CD4-positive, alpha-beta T cell (primary cell): ENCODE results near the gene MSMP. TPM values are rescaled to one million over a fixed set of nuclear protein-coding genes. Genes with fewer than 3 reads are reported as not detected.

ENCODE experiments used
- ATAC-seq: fragments of 200-7000 bp; cut with Tn5 transposase; one replicate; pipeline ENCODE4 v1.10.0; 2022; ENCODE audit warnings: mild to moderate bottlenecking; ENCODE audit not compliant: poor library complexity
- CTCF ChIA-PET: fragments of 350-600 bp; sonication (Branson Sonifier 250); formaldehyde crosslinking; loops from one replicate; lab custom pipeline; 2021; ENCODE audit warnings: antibody characterized with exemption, inconsistent platforms; lab: Charles Lee
- POLR2A ChIA-PET: fragments of 350-600 bp; sonication (Branson Sonifier 250); formaldehyde crosslinking; loops from one replicate; lab custom pipeline; 2021; ENCODE audit warnings: antibody characterized with exemption, inconsistent platforms; lab: Charles Lee
- DNase-seq, 14 experiments: peaks; one replicate each; pipeline ENCODE4 v3.0.0-alpha.2; 2013 to 2020; ENCODE audit warnings: mixed read lengths in 2 of 14
- H3K27ac ChIP-seq, 2 donors: one replicate each; pipeline versions ENCODE4 v1.5.1 to v1.7.0; 2013; ENCODE audit warnings: low read length in 2 of 2, low read depth in 1 of 2, mild to moderate bottlenecking in 1 of 2
- H3K27me3 ChIP-seq, 2 experiments: 1 replicate in 1 of 2; 2 replicates in 1 of 2; pipeline versions ENCODE4 v1.6.1 to v1.7.0; 2013; ENCODE audit warnings: low read length in 2 of 2, control low read depth in 1 of 2, mild to moderate bottlenecking in 1 of 2, moderate library complexity in 1 of 2; ENCODE audit not compliant: insufficient read depth in 2 of 2, control insufficient read depth in 1 of 2
- H3K36me3 ChIP-seq: one replicate; pipeline ENCODE4 v1.6.1; 2013; ENCODE audit warnings: low read length, control low read depth; ENCODE audit not compliant: insufficient read depth
- H3K4me1 ChIP-seq: one replicate; pipeline ENCODE4 v1.6.1; 2013; ENCODE audit warnings: low read length, control low read depth; ENCODE audit not compliant: insufficient read depth
- H3K4me3 ChIP-seq: one replicate; pipeline ENCODE4 v1.5.1; 2013; ENCODE audit warnings: mild to moderate bottlenecking, low read length, moderate library complexity
- H3K9me3 ChIP-seq, 2 experiments: 1 replicate in 1 of 2; 2 replicates in 1 of 2; pipeline versions ENCODE4 v1.6.1 to v1.7.0; 2013; ENCODE audit warnings: low read length in 2 of 2, mild to moderate bottlenecking in 2 of 2, control low read depth in 1 of 2, moderate library complexity in 1 of 2; ENCODE audit not compliant: control insufficient read depth in 1 of 2, insufficient read depth in 1 of 2
- H3K27ac Mint-ChIP-seq: one replicate; pipeline ENCODE4 v1.8.0; 2020; ENCODE audit warnings: mixed read lengths
- H3K27me3 Mint-ChIP-seq: one replicate; pipeline ENCODE4 v1.8.0; 2021; ENCODE audit warnings: mixed read lengths
- H3K36me3 Mint-ChIP-seq: one replicate; pipeline ENCODE4 v1.8.0; 2021; ENCODE audit warnings: low read depth, mixed read lengths
- H3K4me1 Mint-ChIP-seq: one replicate; pipeline ENCODE4 v1.8.0; 2021; ENCODE audit warnings: low read depth, mixed read lengths
- H3K4me3 Mint-ChIP-seq: one replicate; pipeline ENCODE4 v1.8.0; 2020; ENCODE audit warnings: mild to moderate bottlenecking, mixed read lengths
- H3K9me3 Mint-ChIP-seq: one replicate; pipeline ENCODE4 v1.8.0; 2020; ENCODE audit warnings: mixed read lengths
- CTCF ChIP-seq: fragments of 200-600 bp; IDR thresholded peaks from one replicate; pipeline ENCODE4 v1.8.0; 2022; ENCODE audit warnings: antibody characterized with exemption, mild to moderate bottlenecking
- intact Hi-C, 2 experiments: fragments of 100-400 bp; cut with DNase I in 1 of 2; cut with micrococcal nuclease in 1 of 2; formaldehyde crosslinking; loops; one replicate each; pipeline versions ENCODE4 v1.15.1 to v1.9.0; 2023 to 2025; cut with DNase I, micrococcal nuclease
- polyA plus RNA-seq, 2 donors: library from polyadenylated mRNA; unstranded; fragments of 120-200 nt; gene quantifications; one replicate each; pipeline ENCODE4 v1.2.1, GENCODE V29; 2013
- total RNA-seq, 174 experiments: library from RNA in 2 of 174; stranded (reverse) in 2 of 174; gene quantifications; one replicate each; pipeline ENCODE4 v1.2.3 and lab custom pipeline; 2021 to 2026

The MSMP gene, protein sequence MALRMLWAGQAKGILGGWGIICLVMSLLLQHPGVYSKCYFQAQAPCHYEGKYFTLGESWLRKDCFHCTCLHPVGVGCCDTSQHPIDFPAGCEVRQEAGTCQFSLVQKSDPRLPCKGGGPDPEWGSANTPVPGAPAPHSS
- total RNA-seq (not detected), total RNA-seq (lab: John Stamatoyannopoulos, UW) (0 to 0.39 (median 0.05) reads per million in 172 experiments)
- 0.59 TPM for polyA plus RNA-seq (2013, experiment 1 of 2)
- 0.26 TPM for polyA plus RNA-seq (2013, experiment 2 of 2)

DNA sequence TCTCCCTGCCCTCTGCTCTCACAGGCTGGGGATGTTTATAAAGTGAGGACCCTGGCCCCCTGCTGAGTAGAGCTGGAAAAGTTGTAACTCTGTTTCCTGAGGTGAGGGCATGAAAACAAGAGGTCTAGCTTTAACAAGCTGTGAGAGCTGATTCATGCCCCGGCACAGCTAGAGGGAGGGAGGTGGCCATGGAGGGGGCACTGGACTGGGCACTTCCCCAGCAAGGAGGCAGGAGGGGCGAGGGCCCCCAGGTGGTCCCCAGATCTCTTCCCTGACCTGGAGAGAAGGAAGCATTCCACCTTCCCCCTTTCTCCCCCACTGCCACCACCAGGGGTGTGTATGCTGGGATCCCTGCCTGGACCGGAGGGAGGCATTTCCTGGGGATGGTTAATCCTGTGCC is at the start of gene MSMP:
Gene MSMP (minus strand): TSS at position 13 of the 400 bp plus-strand sequence. CDS start 147 bp downstream, outside the sequence.
- intact Hi-C loops, result no loop called here
- POLR2A ChIA-PET, result no interaction called here
- peaks cover 50% of the 10 kb centered on the region for H3K4me1 Mint-ChIP-seq

DNA sequence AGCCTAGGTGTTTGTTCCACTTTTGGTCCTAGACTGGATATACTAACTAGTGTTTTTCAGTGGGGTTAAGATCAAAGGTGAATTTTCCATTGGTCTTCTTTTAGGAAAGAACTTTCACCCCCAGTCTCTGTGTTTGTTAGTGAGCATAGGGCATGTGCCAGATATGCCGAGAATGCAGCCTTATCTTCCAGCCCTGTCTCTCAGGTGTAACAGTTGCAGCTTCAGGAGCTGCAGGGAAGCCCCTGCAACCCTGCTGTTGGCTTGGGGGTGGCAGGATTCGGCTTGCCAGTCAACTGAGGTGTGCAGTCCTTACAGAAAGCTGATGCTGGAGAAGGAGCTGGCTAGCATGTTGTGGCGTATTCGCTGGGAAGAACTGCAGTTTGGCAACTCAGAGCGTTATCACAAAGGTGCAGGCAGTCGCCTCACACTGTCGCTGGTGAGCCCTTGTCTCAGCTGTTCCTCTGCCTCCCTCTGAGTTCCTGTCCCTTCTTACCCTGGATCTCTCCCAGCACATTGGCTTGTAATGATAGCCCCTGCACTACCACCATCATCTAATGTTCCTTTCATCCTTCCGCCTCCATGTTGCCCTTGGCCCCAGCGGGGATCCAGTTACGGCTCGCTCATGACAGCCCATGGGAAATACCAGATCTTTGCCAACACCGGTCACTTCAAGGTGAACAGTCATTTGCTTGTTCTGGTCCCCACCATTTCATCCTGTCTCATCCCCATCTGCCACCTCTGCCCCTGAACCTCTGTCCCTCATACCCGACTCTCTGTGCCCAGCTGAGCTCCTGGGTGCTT is 47.5 kb upstream of the MSMP start:
- CTCF ChIA-PET, result no interaction called here

More for the DNA sequence above, at the start of gene MSMP:
- Mint-ChIP-seq H3K27me3 (no peaks in the 10 kb centered on the region), H3K27ac (peak within 1 kb of the TSS; percentile 81), H3K36me3 (peaks cover 55% of the 10 kb centered on the region), H3K9me3 (no peaks in the 10 kb centered on the region), H3K4me3 (peak within 1 kb of the TSS; percentile 68)
- Histone ChIP-seq H3K4me3 (no peak within 1 kb of the TSS), H3K27me3 (no peaks in the 10 kb centered on the region), H3K36me3 (peaks cover 43% of the 10 kb centered on the region), H3K27ac (no peak within 1 kb of the TSS), H3K9me3 (no peaks in the 10 kb centered on the region), H3K4me1 (peaks cover 38% of the 10 kb centered on the region)
- ATAC-seq, result no peak
- CTCF ChIA-PET, result no interaction called here
- no peak for DNase-seq
- no peak for TF ChIP-seq CTCF

GRCh38 chr9:35800530-35800929 is 46.5 kb upstream of the MSMP start:
- H3K9me3 ChIP-seq, result no peaks in the 10 kb centered on the region
- no peak overlapping the region for H3K4me3 Mint-ChIP-seq
- no peaks in the 10 kb centered on the region for H3K4me1 ChIP-seq
- CTCF ChIA-PET, result no interaction called here
- peaks cover 35% of the 10 kb centered on the region for H3K36me3 ChIP-seq
- H3K27me3 ChIP-seq, result no peaks in the 10 kb centered on the region
- no peaks in the 10 kb centered on the region for H3K27me3 Mint-ChIP-seq
- no peaks in the 10 kb centered on the region for H3K4me1 Mint-ChIP-seq
- H3K9me3 Mint-ChIP-seq, result no peaks in the 10 kb centered on the region
- no peak overlapping the region for H3K27ac Mint-ChIP-seq
- no peak for TF ChIP-seq CTCF
- peaks cover 54% of the 10 kb centered on the region for H3K36me3 Mint-ChIP-seq
- no peak overlapping the region for H3K27ac ChIP-seq
- ATAC-seq, result no peak
- no peak overlapping the region for H3K4me3 ChIP-seq
- DNase-seq, result no peak
- intact Hi-C loops, result no loop called here
- POLR2A ChIA-PET, result no interaction called here

More for the DNA sequence above, 47.5 kb upstream of the MSMP start:
- intact Hi-C loops, result no loop called here
- Mint-ChIP-seq H3K9me3 (no peaks in the 10 kb centered on the region), H3K36me3 (peaks cover 60% of the 10 kb centered on the region), H3K4me3 (no peak overlapping the region), H3K27me3 (no peaks in the 10 kb centered on the region), H3K27ac (no peak overlapping the region), H3K4me1 (no peaks in the 10 kb centered on the region)
- Histone ChIP-seq H3K9me3 (no peaks in the 10 kb centered on the region), H3K36me3 (peaks cover 45% of the 10 kb centered on the region), H3K4me3 (no peak overlapping the region), H3K27ac (no peak overlapping the region), H3K27me3 (no peaks in the 10 kb centered on the region), H3K4me1 (no peaks in the 10 kb centered on the region)
- no peak for TF ChIP-seq CTCF
- DNase-seq (no peak), ATAC-seq (no peak)
- POLR2A ChIA-PET, result no interaction called here
